Heart right ventricle (tissue), 16 donors: ENCODE results near the gene COL5A2. TPM values are rescaled to one million over a fixed set of nuclear protein-coding genes. Genes with fewer than 3 reads are reported as not detected.

Experiments
- ATAC-seq, 8 donors: fragments of 200-7000 bp; cut with Tn5 transposase; one replicate each; pipeline ENCODE4 v1.9.1; 2020; ENCODE audit warnings: mild to moderate bottlenecking in 8 of 8, moderate library complexity in 8 of 8, moderate number of reproducible peaks in 1 of 8
- DNase-seq, 2 donors: peaks; one replicate each; pipeline ENCODE4 v3.0.0-alpha.2; 2020
- H3K27ac ChIP-seq, 10 donors: fragments of 200-600 bp; sonication (generic) in 2 of 10; one replicate each; pipeline versions ENCODE4 v1.5.0 to v1.8.0; 2020 to 2022; ENCODE audit warnings: mild to moderate bottlenecking in 3 of 10
- H3K27me3 ChIP-seq, 7 donors: fragments of 200-600 bp; one replicate each; pipeline ENCODE4 v1.8.0; 2021 to 2022; ENCODE audit warnings: mild to moderate bottlenecking in 2 of 7
- H3K36me3 ChIP-seq, 9 donors: fragments of 200-600 bp; sonication (generic) in 1 of 9; one replicate each; pipeline versions ENCODE4 v1.5.0 to v1.8.0; 2020 to 2022; ENCODE audit warnings: mild to moderate bottlenecking in 2 of 9
- H3K4me1 ChIP-seq, 9 donors: fragments of 200-600 bp; sonication (generic) in 1 of 9; one replicate each; pipeline versions ENCODE4 v1.5.0 to v1.8.0; 2020 to 2022; ENCODE audit warnings: mild to moderate bottlenecking in 4 of 9
- H3K4me3 ChIP-seq, 10 donors: fragments of 200-600 bp; sonication (generic) in 2 of 10; one replicate each; pipeline versions ENCODE4 v1.5.0 to v1.8.0; 2020 to 2022; ENCODE audit warnings: mild to moderate bottlenecking in 7 of 10, moderate library complexity in 2 of 10
- H3K9me3 ChIP-seq, 11 donors: fragments of 200-600 bp in 10 of 11; sonication (generic) in 2 of 11; one replicate each; pipeline versions ENCODE4 v1.5.0 to v1.8.0; 2013 to 2022; ENCODE audit warnings: mild to moderate bottlenecking in 2 of 11, control low read depth in 1 of 11, moderate library complexity in 1 of 11
- WGBS, 2 donors: extraction: QIAGEN DNeasy Blood & Tissue Kit; methylation state at CpG; one replicate each; pipeline ENCODE4 v1.1.7; 2013; ENCODE audit warnings: inconsistent platforms in 1 of 2; 5-methylcytosine and 5-hydroxymethylcytosine counted together
- intact Hi-C, 10 donors: fragments of 100-400 bp; cut with DNase I; formaldehyde crosslinking; loops; one replicate each; pipeline versions ENCODE4 v1.11.1 to v1.14.2; 2022
- polyA plus RNA-seq, 2 donors: library from polyadenylated mRNA; stranded (reverse); fragments of 200-250 nt; gene quantifications; one replicate each; pipeline ENCODE4 v1.2.3, GENCODE V29; 2013
- total RNA-seq, 10 donors: library from RNA; stranded (reverse); fragmentation: NEBNext Ultra II Directional in 3 of 10; extraction: Animal tissue kit (Norgen Biotek cat#: 25700) in 3 of 10; gene quantifications; one replicate each; pipeline versions ENCODE4 v1.2.1 to v1.2.4, GENCODE V29; 2021 to 2023
- TF ChIP-seq, protein P1 (sequence below), 9 donors: fragments of 200-600 bp; sonication (generic) in 2 of 9; IDR thresholded peaks; one replicate each; pipeline versions ENCODE4 v1.5.0 to v1.8.0; 2021 to 2022; ENCODE audit warnings: antibody characterized with exemption in 9 of 9, mild to moderate bottlenecking in 5 of 9, moderate library complexity in 1 of 9
- donor health status: Arrhythmogenic right ventricular cardiomyopathy.
- donor health status: ischemic (EF 13 %, LVEDD 7.1; RV severe dilation, severe dysfunction).
- donor health status: healthy with polysubstance abuse.
- donor health status: DM: no; HTN: yes; CAD: no.
- donor health status: DM: no; HTN: no; CAD: no.
- donor health status: ischemic (EF 25% LVEDD 6.9; RV normal size, moderate dysfunction).
- donor health status: ischemic (EF 25% LVEDD 5.7; RV mildly dilated, moderate dysfunction).
- donor health status: healthy.
- donor health status: DM: yes; HTN: yes; CAD: no.
- donor health status: Ischemic cardiomyopathy.
- donor health status: ischemic (EF 35%, LVEDD 5.7; RV mildly dilated, moderate dysfunction).
- donor health status: nonischemic (EF 11% LVEDD 7.7; RV severe dilation, severe dysfunction).
- donor health status: DM: yes; HTN: yes; CAD: no.
- donor health status: PGD.
- donor health status: ischemic (EF 29% LVEDD 5.4; RV normal size, mild dysfunction).
- donor health status: nonischemic (EF 23%, LVEDD 6.1; RV moderate dilation, normal function).

Gene COL5A2
- total and polyA plus RNA-seq, 12 donors: 4.8 to 44.7 (median 8.7) TPM

DNA sequence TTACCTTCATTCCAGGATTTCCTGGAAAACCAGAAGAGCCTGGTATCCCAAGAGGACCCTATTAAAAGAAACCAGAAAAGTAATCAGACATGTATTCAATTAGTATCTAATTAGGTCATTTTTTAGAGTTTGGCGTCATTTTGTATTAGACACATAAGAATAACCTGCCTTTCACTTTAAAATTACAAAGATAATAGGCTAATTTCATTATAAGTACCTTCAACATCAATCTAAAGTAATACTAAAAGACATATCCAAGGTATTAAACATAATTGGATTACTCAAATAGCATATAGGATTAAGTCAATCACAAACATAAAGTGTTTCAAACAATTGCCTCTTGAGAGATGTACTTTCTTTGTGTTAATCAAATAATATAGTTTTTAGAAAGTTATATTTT, 107.5 kb downstream of the COL5A2 start:
- no peak for ATAC-seq
- H3K9me3 ChIP-seq: no peaks in the 10 kb centered on the region
- intact Hi-C loops: no loop called here
- peaks cover 0 to 9% (median 0%) of the 10 kb centered on the region in 9 donors for H3K4me1 ChIP-seq
- H3K4me3 ChIP-seq: no peak overlapping the region
- H3K27ac ChIP-seq: no peak overlapping the region
- 88 to 96% methylated on average over 1 of the region's 1 CpG for WGBS, 2 donors
- H3K27me3 ChIP-seq: no peaks in the 10 kb centered on the region
- TF ChIP-seq, protein P1, sequence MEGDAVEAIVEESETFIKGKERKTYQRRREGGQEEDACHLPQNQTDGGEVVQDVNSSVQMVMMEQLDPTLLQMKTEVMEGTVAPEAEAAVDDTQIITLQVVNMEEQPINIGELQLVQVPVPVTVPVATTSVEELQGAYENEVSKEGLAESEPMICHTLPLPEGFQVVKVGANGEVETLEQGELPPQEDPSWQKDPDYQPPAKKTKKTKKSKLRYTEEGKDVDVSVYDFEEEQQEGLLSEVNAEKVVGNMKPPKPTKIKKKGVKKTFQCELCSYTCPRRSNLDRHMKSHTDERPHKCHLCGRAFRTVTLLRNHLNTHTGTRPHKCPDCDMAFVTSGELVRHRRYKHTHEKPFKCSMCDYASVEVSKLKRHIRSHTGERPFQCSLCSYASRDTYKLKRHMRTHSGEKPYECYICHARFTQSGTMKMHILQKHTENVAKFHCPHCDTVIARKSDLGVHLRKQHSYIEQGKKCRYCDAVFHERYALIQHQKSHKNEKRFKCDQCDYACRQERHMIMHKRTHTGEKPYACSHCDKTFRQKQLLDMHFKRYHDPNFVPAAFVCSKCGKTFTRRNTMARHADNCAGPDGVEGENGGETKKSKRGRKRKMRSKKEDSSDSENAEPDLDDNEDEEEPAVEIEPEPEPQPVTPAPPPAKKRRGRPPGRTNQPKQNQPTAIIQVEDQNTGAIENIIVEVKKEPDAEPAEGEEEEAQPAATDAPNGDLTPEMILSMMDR (IDR thresholded peaks at IDR 0.05): no peak
- DNase-seq: no peak
- peaks cover 0 to 68% (median 0%) of the 10 kb centered on the region in 9 donors for H3K36me3 ChIP-seq

DNA sequence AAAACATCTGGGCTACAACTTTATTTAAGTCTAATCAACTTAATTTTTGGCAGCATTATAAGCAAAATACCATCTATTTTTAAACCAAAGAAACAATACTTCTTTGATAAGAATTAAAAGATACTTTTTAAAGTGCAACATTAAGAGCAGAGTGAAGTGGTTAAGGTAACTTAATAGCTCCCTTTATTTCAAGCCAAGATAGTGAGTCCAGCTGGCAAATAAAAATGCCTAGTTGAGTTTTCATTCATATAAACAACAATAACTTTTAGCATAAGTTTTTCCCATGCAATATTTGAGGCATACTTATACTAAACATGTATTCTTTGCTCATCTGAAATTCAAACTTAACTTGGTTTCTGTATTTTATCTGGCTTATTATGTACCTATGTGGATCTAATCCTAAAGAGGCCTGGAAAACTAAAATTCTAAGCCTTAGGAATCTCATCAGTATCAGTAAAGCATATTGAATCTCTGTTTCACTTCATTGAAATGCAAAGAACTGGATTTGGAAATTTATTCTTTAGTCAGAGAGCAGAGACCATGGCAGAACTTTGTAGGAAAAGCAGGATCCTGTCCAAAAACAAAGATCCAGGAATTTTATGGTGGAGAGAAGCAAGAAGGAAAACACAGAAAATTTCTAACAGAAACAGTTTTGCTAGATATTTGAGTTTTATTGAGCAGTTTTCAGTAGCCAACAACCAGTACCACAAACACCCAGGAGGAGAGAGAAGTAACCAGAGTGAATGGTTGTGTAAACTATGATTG, 109.5 kb downstream of the COL5A2 start:
- no peaks in the 10 kb centered on the region for H3K9me3 ChIP-seq
- intact Hi-C loops: no loop called here
- TF ChIP-seq, protein P1 (IDR thresholded peaks at IDR 0.05): no peak
- H3K4me1 ChIP-seq: peaks cover 0 to 9% (median 0%) of the 10 kb centered on the region in 9 donors
- DNase-seq: no peak
- H3K27ac ChIP-seq: no peak overlapping the region
- ATAC-seq: no peak
- peaks cover 0 to 78% (median 0%) of the 10 kb centered on the region in 9 donors for H3K36me3 ChIP-seq
- no peak overlapping the region for H3K4me3 ChIP-seq
- no peaks in the 10 kb centered on the region for H3K27me3 ChIP-seq

DNA sequence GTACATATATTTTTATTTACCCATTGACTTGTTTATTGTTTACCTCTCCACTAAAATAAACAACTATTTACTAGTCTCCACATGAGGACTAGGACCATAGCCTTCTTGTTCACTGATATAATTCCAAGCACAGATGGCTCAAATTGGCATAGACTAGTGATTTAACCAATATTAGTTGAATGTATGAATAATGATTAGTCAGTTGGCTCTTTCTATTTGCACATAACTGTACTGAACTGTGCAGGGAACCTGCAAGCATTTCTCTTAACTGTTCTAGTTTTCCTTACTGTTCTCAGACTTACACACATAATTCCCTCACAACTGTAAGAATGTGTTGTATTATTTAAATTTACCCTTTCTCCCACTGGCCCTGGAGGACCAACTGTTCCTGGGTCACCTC, 113.5 kb downstream of the COL5A2 start:
- ATAC-seq (no peak), DNase-seq (no peak)
- peaks cover 0 to 87% (median 0%) of the 10 kb centered on the region in 9 donors for H3K36me3 ChIP-seq
- no peak overlapping the region for H3K4me3 ChIP-seq
- no peaks in the 10 kb centered on the region for H3K27me3 ChIP-seq
- H3K4me1 ChIP-seq: peaks cover 0 to 9% (median 0%) of the 10 kb centered on the region in 9 donors
- TF ChIP-seq, protein P1 (IDR thresholded peaks at IDR 0.05): no peak
- intact Hi-C loops: no loop called here
- no peaks in the 10 kb centered on the region for H3K9me3 ChIP-seq
- H3K27ac ChIP-seq: no peak overlapping the region

DNA sequence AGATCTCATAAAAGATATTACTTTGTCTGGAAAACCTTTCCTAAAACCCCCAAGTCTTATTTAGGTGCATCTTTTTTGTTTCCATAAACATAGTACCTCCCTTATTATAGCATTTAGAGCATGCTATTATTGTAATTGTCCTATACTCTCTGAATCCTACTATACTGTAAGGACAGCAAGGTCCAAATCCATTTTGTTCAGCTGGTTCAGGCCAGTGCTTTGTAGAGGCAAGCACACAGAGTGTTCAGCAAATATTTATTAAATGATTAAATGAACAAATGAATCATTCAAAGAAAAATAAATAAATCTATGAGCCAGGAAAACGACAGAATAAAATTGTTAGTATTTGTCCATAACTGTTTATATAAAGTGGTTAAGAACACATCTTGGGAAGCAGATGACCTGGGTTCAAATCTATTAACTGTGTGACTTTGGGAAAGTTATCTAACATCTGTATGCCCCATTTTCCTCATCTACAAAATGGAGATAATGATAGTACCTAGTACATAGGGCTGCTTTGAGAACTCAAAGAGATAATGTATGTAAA, 119.4 kb downstream of the COL5A2 start:
- no peaks in the 10 kb centered on the region for H3K9me3 ChIP-seq
- intact Hi-C loops: no loop called here
- ATAC-seq: no peak

More for the DNA sequence above, 119.4 kb downstream of the COL5A2 start:
- no peak for DNase-seq
- Histone ChIP-seq H3K4me3 (no peak overlapping the region), H3K27me3 (no peaks in the 10 kb centered on the region), H3K36me3 (peaks cover 0 to 89% (median 0%) of the 10 kb centered on the region in 9 donors), H3K4me1 (no peaks in the 10 kb centered on the region), H3K27ac (no peak overlapping the region)
- WGBS, 2 donors: 69 to 87% methylated on average over 1 of the region's 1 CpG
- TF ChIP-seq, protein P1 (IDR thresholded peaks at IDR 0.05): no peak
